GM21723 (cell line): ENCODE data around the gene OBSL1.

Experiments used
- ATAC-seq: cut with Tn5 transposase; IDR thresholded peaks from one replicate; pipeline ENCODE4 v1.9.1; 2021; ENCODE audit warnings: mild to moderate bottlenecking, moderate library complexity; ENCODE audit not compliant: unreplicated experiment

The OBSL1 gene

GRCh38 chr2:219597552-219598307 is 26.4 kb upstream of the OBSL1 start, which contains the start of gene STK11IP:
Gene STK11IP, plus strand, starts transcription at chr2:219597857. Its CDS starts 263 bp downstream, at chr2:219598120.
- peak; percentile 95 for ATAC-seq

DNA sequence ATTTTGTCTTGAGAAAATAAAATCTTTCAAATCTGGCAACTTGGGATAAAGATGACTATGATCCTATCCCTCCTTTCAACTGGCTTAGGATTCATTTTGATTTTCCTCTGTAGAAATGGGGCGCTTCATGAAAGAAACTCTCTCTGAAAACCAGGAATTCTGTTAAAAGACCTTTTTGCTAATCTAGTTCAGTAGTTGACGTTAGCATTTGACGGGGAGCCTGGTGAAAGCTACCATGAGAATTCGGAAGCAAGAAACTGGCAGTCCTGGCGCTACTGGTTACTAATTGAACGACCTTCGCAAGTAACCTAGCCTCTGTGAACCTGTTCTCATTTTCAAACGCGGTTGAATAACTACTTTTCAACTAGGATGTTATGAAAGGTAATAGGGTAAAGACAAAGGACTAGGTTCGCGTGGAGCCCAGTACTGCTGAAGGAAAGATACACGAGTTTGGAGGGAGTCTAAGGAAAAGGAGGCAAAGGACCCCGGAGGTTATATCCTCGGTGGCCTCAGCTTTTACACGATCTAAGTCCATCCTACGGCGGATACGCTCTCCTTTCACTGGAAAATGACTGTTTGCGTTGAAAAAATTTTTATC is 25.7 kb upstream of the OBSL1 start:
- peak; percentile 8 for ATAC-seq

DNA sequence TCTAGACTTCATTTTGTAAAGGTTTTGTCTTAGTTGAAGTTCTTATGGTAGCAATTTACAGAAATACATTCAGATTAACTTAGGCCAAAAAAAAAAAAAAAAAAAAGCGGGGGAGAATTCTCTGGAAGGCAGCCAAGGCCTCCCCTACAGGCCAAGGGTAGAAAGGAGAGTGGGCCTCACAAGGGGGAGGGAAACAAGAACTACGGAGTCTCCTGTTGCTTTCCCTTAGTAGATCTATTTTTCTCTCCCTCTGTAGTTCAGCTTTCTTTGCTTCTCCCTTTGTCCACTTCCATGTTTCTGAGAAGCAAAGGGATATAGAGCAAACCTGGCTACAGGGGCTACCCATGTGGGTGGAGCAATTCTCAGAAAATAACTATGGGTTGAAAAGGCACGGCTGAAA is 23.9 kb upstream of the OBSL1 start:
- ATAC-seq, result no peak

- ATAC-seq, result no peak
Observed at GRCh38 chr2:219593154-219593553, 21.8 kb upstream of the OBSL1 start.

GRCh38 chr2:219592736-219593135 is 21.4 kb upstream of the OBSL1 start:
- no peak for ATAC-seq

GRCh38 chr2:219591091-219591490 is 19.8 kb upstream of the OBSL1 start:
- ATAC-seq, result no peak

DNA sequence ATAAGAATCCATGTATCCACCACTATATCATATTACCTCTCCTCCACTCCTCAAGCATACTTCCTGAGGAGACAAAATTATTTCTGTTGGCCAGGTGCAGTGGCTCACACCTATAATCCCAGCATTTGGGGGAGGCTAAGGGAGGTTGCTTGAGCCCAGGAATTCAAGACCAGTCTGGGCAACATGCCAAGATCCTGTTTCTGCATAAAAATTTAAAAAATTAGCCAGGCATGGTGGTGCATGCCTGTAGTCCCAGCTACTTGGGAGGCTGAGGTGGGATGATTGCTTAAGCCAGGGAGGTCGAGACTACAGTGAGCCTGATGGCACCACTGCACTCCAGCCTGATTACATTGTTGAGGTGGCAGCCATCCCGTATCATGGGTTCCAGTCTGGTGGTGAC is 10.0 kb upstream of the OBSL1 start:
- no peak for ATAC-seq

GRCh38 chr2:219578811-219579613 is 7.7 kb upstream of the OBSL1 start:
- ATAC-seq, result no peak

- no peak for ATAC-seq
Observed at GRCh38 chr2:219576505-219577388, 5.4 kb upstream of the OBSL1 start.

DNA sequence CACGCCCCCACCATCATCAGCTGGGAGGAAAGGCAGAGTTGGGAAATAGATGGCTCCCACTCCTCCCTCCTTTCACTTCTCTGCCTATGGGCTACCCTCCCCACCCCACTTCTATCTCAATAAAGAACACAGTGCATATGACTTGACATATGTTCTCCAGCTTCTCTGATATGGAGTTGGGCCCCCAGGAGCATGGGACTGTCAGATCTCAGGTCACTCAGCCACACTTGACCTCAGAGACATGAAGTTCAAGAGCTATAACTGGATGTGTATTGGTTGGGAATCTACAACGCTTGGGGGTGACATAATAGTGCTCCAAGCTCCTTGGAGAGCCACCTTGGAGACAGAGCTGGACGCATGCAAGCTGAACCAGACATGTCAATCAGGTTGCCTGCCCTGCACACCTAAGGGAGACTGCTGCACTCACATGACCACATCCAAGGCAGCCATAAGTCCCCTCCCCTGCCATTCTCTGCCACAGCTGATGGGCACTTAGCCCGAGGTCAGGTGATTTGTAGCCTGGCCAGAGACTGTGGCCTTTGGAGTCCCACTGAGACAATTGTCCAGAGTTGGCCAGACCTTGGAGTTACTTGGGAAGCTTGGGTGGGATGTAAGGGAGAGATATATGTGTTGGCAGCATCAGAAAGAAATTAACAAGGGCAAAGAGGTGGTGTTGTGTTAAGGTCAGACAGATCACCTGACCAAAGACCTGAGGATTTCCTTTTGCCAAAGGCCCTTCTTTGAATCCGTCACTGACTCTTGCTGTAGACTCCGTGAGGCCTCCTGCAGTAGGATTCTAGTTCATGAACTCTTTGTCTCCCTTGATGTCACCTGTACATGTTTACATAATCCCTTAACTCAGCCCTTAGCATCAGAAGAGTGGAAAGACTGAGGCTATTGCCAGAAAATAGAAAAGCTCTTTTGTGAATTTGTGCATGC is 4.5 kb upstream of the OBSL1 start:
- ATAC-seq, result no peak

- no peak for ATAC-seq
Observed at GRCh38 chr2:219574484-219575311, 3.4 kb upstream of the OBSL1 start.

DNA sequence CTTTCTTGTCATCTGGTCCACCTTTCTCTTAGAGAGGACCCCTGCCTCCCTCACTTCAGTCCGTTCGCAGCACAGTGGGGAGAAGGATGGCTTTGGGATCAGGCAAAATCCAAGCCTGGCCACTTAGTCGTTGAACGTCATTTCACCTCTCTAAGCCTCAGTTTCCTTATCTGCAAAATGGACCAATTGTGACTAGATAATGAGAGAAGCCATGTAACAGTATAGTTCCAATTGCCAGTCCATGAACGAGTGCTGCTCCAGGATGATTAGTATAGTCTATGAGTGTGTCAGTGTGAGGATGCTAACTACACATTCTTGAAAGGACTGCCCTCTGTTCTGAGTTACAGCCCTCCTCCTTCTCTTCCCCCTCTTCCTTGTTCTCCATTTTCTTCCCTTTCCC is 1.8 kb upstream of the OBSL1 start:
- ATAC-seq, result no peak

DNA sequence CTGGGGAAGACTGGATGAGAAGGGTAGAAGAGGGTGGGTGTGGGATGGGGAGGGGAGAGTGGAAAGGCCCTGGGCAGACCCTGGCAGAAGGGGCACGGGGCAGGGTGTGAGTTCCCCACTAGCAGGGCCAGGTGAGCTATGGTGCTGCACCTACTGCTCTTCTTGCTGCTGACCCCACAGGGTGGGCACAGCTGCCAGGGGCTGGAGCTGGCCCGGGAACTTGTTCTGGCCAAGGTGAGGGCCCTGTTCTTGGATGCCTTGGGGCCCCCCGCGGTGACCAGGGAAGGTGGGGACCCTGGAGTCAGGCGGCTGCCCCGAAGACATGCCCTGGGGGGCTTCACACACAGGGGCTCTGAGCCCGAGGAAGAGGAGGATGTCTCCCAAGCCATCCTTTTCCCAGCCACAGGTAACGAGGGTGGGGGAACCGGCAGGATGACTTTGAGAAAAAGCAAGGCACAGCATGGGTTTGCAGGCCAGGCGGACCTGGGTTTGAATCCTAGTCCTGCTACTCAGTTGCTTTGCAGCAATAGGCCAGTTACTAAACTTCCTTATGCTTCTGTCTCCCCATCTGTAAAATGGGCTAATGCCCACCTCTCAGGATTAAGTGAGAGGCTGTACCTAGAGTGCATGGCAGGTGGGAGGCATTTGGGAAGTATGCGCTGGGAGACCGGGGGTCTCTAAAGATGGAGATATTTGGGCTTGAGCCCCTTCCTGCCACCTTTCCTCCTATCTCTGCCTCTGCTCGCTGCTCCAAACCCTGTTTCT is 1.1 kb upstream of the OBSL1 start, which contains the start of gene INHA:
TSS of gene INHA (plus strand) at position 74 of the 765 bp plus-strand sequence. CDS start at position 139, 65 bp downstream.
- ATAC-seq, result no peak

DNA sequence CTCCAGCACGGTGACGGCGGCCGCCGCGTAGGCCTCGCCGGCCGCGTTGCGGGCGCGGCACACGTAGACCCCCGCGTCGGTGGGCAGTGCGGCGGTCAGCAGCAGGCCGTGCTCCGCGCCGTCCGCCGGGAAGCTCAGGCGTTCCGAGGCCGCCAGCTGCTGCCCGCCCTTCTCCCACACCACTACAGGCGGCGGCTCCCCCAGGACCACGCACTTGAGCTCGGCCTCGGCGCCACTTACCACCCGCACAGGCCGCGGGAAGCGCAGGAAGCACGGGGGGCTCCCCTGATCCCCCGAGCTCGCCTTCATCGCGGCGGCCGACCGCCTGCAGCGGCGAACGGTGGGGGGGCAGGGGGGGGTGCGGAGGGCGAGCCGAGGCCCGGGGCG is 422 bp downstream of the OBSL1 start:
- ATAC-seq, result no peak

GRCh38 chr2:219570194-219570923 is 980 bp downstream of the OBSL1 start:
- no peak for ATAC-seq

- ATAC-seq, result no peak
Observed at GRCh38 chr2:219569635-219570034, 1.7 kb downstream of the OBSL1 start.

- no peak for ATAC-seq
Observed at GRCh38 chr2:219569041-219569440, 2.3 kb downstream of the OBSL1 start.
